GM21360 (cell line): ENCODE results near the gene SRRM4.
"Not testable (repeated sequence)": the region's sequence is repeated elsewhere in the genome, so short reads cannot be mapped to it uniquely, and the experiment has no call there.

ENCODE experiments used
- ATAC-seq: cut with Tn5 transposase; IDR thresholded peaks from one replicate; pipeline ENCODE4 v1.9.1; 2021; ENCODE audit warnings: mild to moderate bottlenecking, moderate library complexity; ENCODE audit not compliant: unreplicated experiment

Gene SRRM4

GRCh38 chr12:119068129-119068856 is 87.0 kb downstream of the SRRM4 start:
- no peak for ATAC-seq

GRCh38 chr12:119069147-119069642 is 87.9 kb downstream of the SRRM4 start:
- no peak for ATAC-seq

- no peak for ATAC-seq
Observed at GRCh38 chr12:119071176-119071575, 89.8 kb downstream of the SRRM4 start.

- ATAC-seq = no peak
Observed at GRCh38 chr12:119071638-119072231, 90.4 kb downstream of the SRRM4 start.

GRCh38 chr12:119072440-119072839 is 91.1 kb downstream of the SRRM4 start:
- no peak for ATAC-seq

- no peak for ATAC-seq
Observed at GRCh38 chr12:119075222-119075787, 94.0 kb downstream of the SRRM4 start.

- no peak for ATAC-seq
Observed at GRCh38 chr12:119075918-119076317, 94.6 kb downstream of the SRRM4 start.

GRCh38 chr12:119079530-119079929 is 98.2 kb downstream of the SRRM4 start:
- no peak for ATAC-seq

GRCh38 chr12:119082016-119082415 is 100.7 kb downstream of the SRRM4 start:
- ATAC-seq = no peak

GRCh38 chr12:119082496-119082895 is 101.2 kb downstream of the SRRM4 start:
- ATAC-seq = no peak

- no peak for ATAC-seq
Observed at GRCh38 chr12:119088685-119089379, 107.5 kb downstream of the SRRM4 start.

- ATAC-seq = no peak
Observed at GRCh38 chr12:119089380-119090013, 108.2 kb downstream of the SRRM4 start.

- ATAC-seq = no peak
Observed at GRCh38 chr12:119090276-119090675, 108.9 kb downstream of the SRRM4 start.

GRCh38 chr12:119090865-119091264 is 109.5 kb downstream of the SRRM4 start:
- no peak for ATAC-seq

GRCh38 chr12:119096429-119097202 is 115.3 kb downstream of the SRRM4 start:
- no peak for ATAC-seq

GRCh38 chr12:119100933-119101332 is 119.6 kb downstream of the SRRM4 start:
- ATAC-seq = no peak

GRCh38 chr12:119102274-119102673 is 120.9 kb downstream of the SRRM4 start:
- no peak for ATAC-seq

GRCh38 chr12:119102714-119103113 is 121.4 kb downstream of the SRRM4 start:
- ATAC-seq = no peak

GRCh38 chr12:119104969-119105368 is 123.6 kb downstream of the SRRM4 start:
- ATAC-seq = not testable (repeated sequence)

GRCh38 chr12:119113496-119113986 is 132.2 kb downstream of the SRRM4 start:
- ATAC-seq = no peak
